Heart right ventricle (tissue), 16 donors: ENCODE measurements around the gene LIF. TPM values are rescaled to one million over a fixed set of nuclear protein-coding genes. Genes with fewer than 3 reads are reported as not detected.

Experiments used
- ATAC-seq, 8 donors: fragments of 200-7000 bp; cut with Tn5 transposase; one replicate each; pipeline ENCODE4 v1.9.1; 2020; ENCODE audit warnings: mild to moderate bottlenecking in 8 of 8, moderate library complexity in 8 of 8, moderate number of reproducible peaks in 1 of 8
- DNase-seq, 2 donors: peaks; one replicate each; pipeline ENCODE4 v3.0.0-alpha.2; 2020
- H3K27ac ChIP-seq, 10 donors: fragments of 200-600 bp; sonication (generic) in 2 of 10; one replicate each; pipeline versions ENCODE4 v1.5.0 to v1.8.0; 2020 to 2022; ENCODE audit warnings: mild to moderate bottlenecking in 3 of 10
- H3K27me3 ChIP-seq, 7 donors: fragments of 200-600 bp; one replicate each; pipeline ENCODE4 v1.8.0; 2021 to 2022; ENCODE audit warnings: mild to moderate bottlenecking in 2 of 7
- H3K36me3 ChIP-seq, 9 donors: fragments of 200-600 bp; sonication (generic) in 1 of 9; one replicate each; pipeline versions ENCODE4 v1.5.0 to v1.8.0; 2020 to 2022; ENCODE audit warnings: mild to moderate bottlenecking in 2 of 9
- H3K4me1 ChIP-seq, 9 donors: fragments of 200-600 bp; sonication (generic) in 1 of 9; one replicate each; pipeline versions ENCODE4 v1.5.0 to v1.8.0; 2020 to 2022; ENCODE audit warnings: mild to moderate bottlenecking in 4 of 9
- H3K4me3 ChIP-seq, 10 donors: fragments of 200-600 bp; sonication (generic) in 2 of 10; one replicate each; pipeline versions ENCODE4 v1.5.0 to v1.8.0; 2020 to 2022; ENCODE audit warnings: mild to moderate bottlenecking in 7 of 10, moderate library complexity in 2 of 10
- H3K9me3 ChIP-seq, 11 donors: fragments of 200-600 bp in 10 of 11; sonication (generic) in 2 of 11; one replicate each; pipeline versions ENCODE4 v1.5.0 to v1.8.0; 2013 to 2022; ENCODE audit warnings: mild to moderate bottlenecking in 2 of 11, control low read depth in 1 of 11, moderate library complexity in 1 of 11
- CTCF ChIP-seq, 9 donors: fragments of 200-600 bp; sonication (generic) in 2 of 9; IDR thresholded peaks; one replicate each; pipeline versions ENCODE4 v1.5.0 to v1.8.0; 2021 to 2022; ENCODE audit warnings: antibody characterized with exemption in 9 of 9, mild to moderate bottlenecking in 5 of 9, moderate library complexity in 1 of 9
- WGBS, 2 donors: extraction: QIAGEN DNeasy Blood & Tissue Kit; methylation state at CpG; one replicate each; pipeline ENCODE4 v1.1.7; 2013; ENCODE audit warnings: inconsistent platforms in 1 of 2; 5-methylcytosine and 5-hydroxymethylcytosine counted together
- intact Hi-C, 10 donors: fragments of 100-400 bp; cut with DNase I; formaldehyde crosslinking; loops; one replicate each; pipeline versions ENCODE4 v1.11.1 to v1.14.2; 2022
- long read RNA-seq, 3 donors: library from polyadenylated mRNA; unstranded; transcript quantifications; one replicate each; pipeline ENCODE4 v2.0.0, GENCODE V29; 2020 to 2021
- polyA plus RNA-seq, 2 donors: library from polyadenylated mRNA; stranded (reverse); fragments of 200-250 nt; gene quantifications; one replicate each; pipeline ENCODE4 v1.2.3, GENCODE V29; 2013
- total RNA-seq, 10 donors: library from RNA; stranded (reverse); fragmentation: NEBNext Ultra II Directional in 3 of 10; extraction: Animal tissue kit (Norgen Biotek cat#: 25700) in 3 of 10; gene quantifications; one replicate each; pipeline versions ENCODE4 v1.2.1 to v1.2.4, GENCODE V29; 2021 to 2023
- donor health status: Arrhythmogenic right ventricular cardiomyopathy.
- donor health status: ischemic (EF 13 %, LVEDD 7.1; RV severe dilation, severe dysfunction).
- donor health status: healthy with polysubstance abuse.
- donor health status: DM: no; HTN: yes; CAD: no.
- donor health status: DM: no; HTN: no; CAD: no.
- donor health status: ischemic (EF 25% LVEDD 6.9; RV normal size, moderate dysfunction).
- donor health status: ischemic (EF 25% LVEDD 5.7; RV mildly dilated, moderate dysfunction).
- donor health status: healthy.
- donor health status: DM: yes; HTN: yes; CAD: no.
- donor health status: Ischemic cardiomyopathy.
- donor health status: ischemic (EF 35%, LVEDD 5.7; RV mildly dilated, moderate dysfunction).
- donor health status: nonischemic (EF 11% LVEDD 7.7; RV severe dilation, severe dysfunction).
- donor health status: DM: yes; HTN: yes; CAD: no.
- donor health status: PGD.
- donor health status: ischemic (EF 29% LVEDD 5.4; RV normal size, mild dysfunction).
- donor health status: nonischemic (EF 23%, LVEDD 6.1; RV moderate dilation, normal function).

Gene LIF
- 1 to 10 TPM in 3 of 10 donors, under 1 TPM in 7; 0.17 to 8.8 (median 0.55) TPM for total RNA-seq
- under 1 TPM; 0.45 to 0.51 TPM for polyA plus RNA-seq
- long read RNA-seq, donor 1, result 0 reads
- long read RNA-seq, donor 2, result 0 reads
- long read RNA-seq, donor 3, partial matches to known transcripts, result 0 of 5 reads
- long read RNA-seq, donor 3, other reads (novel, unspliced or antisense), result 5 of 5 reads

GRCh38 chr22:30245985-30246813, at the start of gene LIF:
LIF (minus strand) TSS chr22:30246759; CDS start chr22:30246695, 64 bp downstream.
- peaks cover 3 to 79% (median 69%) of the 10 kb centered on the region in 7 donors for H3K27me3 ChIP-seq
- ATAC-seq, result peak in 1 of 8 donors; percentile 17
- TF ChIP-seq CTCF (IDR thresholded peaks at IDR 0.05), result peak in 2 of 9 donors; percentile 15 to 27
- WGBS, 2 donors, result 0 to 1% methylated on average over 49 to 64 of the region's 64 CpGs
- no peak for DNase-seq
- H3K27ac ChIP-seq, result peak within 1 kb of the TSS in 3 of 10 donors; percentile 12 to 88 (median 34)
- intact Hi-C loops, result loop anchor here in 3 of 10 donors (5.0 kb wide), 1 partner anchor 39 kb away; no protein-coding TSS in a partner anchor
- H3K9me3 ChIP-seq, result no peaks in the 10 kb centered on the region
- H3K4me3 ChIP-seq, result peak within 1 kb of the TSS; percentile 11 to 60 (median 47)
- H3K4me1 ChIP-seq, result peaks cover 4 to 46% (median 19%) of the 10 kb centered on the region in 9 donors
- peaks cover 0 to 17% (median 0%) of the 10 kb centered on the region in 9 donors for H3K36me3 ChIP-seq

- no peaks in the 10 kb centered on the region for H3K9me3 ChIP-seq
- no peak for DNase-seq
- ATAC-seq, result no peak
- WGBS, 2 donors, result 95 to 97% methylated on average over 4 of the region's 4 CpGs
- no peak overlapping the region for H3K4me3 ChIP-seq
- intact Hi-C loops, result no loop called here
- H3K36me3 ChIP-seq, result peaks cover 0 to 100% (median 25%) of the 10 kb centered on the region in 9 donors
- no peak for TF ChIP-seq CTCF (IDR thresholded peaks at IDR 0.05)
- peaks cover 12 to 47% (median 26%) of the 10 kb centered on the region in 9 donors for H3K4me1 ChIP-seq
- no peaks in the 10 kb centered on the region for H3K27me3 ChIP-seq
- no peak overlapping the region for H3K27ac ChIP-seq
Measured at GRCh38 chr22:30296324-30296723, 49.8 kb upstream of the LIF start.

- Histone ChIP-seq H3K36me3 (peaks cover 0 to 93% (median 25%) of the 10 kb centered on the region in 9 donors), H3K27me3 (no peaks in the 10 kb centered on the region), H3K4me1 (peaks cover 16 to 47% (median 27%) of the 10 kb centered on the region in 9 donors), H3K9me3 (no peaks in the 10 kb centered on the region), H3K4me3 (no peak overlapping the region), H3K27ac (peak overlapping the region in 1 of 10 donors; percentile 21)
- WGBS, 2 donors, result 69 to 71% methylated on average over 7 of the region's 7 CpGs
- no peak for ATAC-seq
- TF ChIP-seq CTCF (IDR thresholded peaks at IDR 0.05), result no peak
- no peak for DNase-seq
- intact Hi-C loops, result no loop called here
Measured at GRCh38 chr22:30295576-30295975, 49.0 kb upstream of the LIF start.

- Histone ChIP-seq H3K36me3 (peaks cover 0 to 86% (median 25%) of the 10 kb centered on the region in 9 donors), H3K27me3 (no peaks in the 10 kb centered on the region), H3K4me1 (peaks cover 18 to 47% (median 30%) of the 10 kb centered on the region in 9 donors), H3K4me3 (no peak overlapping the region), H3K27ac (no peak overlapping the region), H3K9me3 (no peaks in the 10 kb centered on the region)
- WGBS, 2 donors, result 94 to 95% methylated on average over 11 of the region's 11 CpGs
- ATAC-seq (no peak), DNase-seq (no peak)
- intact Hi-C loops, result no loop called here
- TF ChIP-seq CTCF (IDR thresholded peaks at IDR 0.05), result no peak
Measured at GRCh38 chr22:30294830-30295229, 48.3 kb upstream of the LIF start.
